Middle frontal gyrus (tissue), 1 donor: Measurements from ENCODE around the gene TMEM121.

Experiments used
- DNase-seq: peaks from one replicate; pipeline ENCODE4 v3.0.0-alpha.2; 2015; ENCODE audit warnings: low spot score; ENCODE audit errors: extremely low spot score

Gene TMEM121

DNA sequence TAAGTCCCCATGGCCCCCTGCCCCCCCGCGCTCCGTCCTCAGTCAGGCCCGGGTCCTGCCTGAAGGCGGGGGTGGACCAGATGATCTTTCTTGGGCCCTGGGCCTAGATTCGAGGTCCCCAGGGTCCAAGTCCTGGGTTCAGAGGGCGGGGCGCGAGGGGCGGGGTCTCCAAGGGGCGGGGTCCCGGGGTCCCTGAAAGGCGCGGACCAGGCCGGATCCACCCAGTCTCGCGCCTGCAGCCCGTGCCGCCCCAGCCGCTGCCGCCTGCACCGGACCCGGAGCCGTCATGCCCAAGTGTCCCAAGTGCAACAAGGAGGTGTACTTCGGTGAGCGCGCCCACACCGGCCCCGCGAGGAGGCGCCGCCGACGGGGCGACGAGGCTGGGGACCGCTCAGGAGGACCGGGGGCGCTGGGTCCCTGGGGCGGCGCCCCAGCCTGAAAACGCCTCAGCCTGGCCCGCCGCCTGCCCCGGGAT is 39.4 kb upstream of the TMEM121 start:
- no peak for DNase-seq

DNA sequence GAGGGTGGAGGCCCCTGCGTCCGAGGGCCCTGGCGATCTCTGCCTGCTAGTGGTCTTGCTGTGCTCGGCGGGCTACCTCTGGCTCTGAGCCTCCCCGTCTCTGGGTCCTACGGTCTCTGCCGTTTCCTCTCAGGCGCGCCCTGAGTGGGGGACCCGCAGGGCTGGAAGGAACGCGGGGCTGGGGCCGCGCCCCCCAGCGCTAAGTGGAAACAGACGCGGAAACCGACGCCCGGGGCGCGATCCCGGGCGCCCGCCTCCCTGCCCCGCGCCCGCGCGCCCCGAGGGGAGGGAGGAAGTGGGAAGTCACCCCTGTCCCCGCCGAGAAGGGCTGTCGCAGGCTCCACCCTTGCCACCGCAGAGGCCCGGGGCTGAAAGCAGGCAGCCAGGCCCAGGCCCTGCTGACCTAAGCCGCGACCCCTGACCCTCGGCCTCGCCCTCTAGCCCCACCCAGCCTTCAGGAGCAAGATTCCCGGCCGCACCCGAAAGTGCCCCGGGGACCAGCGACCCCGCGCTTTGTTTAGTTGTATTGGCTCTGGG is 38.9 kb upstream of the TMEM121 start:
- DNase-seq: no peak

DNA sequence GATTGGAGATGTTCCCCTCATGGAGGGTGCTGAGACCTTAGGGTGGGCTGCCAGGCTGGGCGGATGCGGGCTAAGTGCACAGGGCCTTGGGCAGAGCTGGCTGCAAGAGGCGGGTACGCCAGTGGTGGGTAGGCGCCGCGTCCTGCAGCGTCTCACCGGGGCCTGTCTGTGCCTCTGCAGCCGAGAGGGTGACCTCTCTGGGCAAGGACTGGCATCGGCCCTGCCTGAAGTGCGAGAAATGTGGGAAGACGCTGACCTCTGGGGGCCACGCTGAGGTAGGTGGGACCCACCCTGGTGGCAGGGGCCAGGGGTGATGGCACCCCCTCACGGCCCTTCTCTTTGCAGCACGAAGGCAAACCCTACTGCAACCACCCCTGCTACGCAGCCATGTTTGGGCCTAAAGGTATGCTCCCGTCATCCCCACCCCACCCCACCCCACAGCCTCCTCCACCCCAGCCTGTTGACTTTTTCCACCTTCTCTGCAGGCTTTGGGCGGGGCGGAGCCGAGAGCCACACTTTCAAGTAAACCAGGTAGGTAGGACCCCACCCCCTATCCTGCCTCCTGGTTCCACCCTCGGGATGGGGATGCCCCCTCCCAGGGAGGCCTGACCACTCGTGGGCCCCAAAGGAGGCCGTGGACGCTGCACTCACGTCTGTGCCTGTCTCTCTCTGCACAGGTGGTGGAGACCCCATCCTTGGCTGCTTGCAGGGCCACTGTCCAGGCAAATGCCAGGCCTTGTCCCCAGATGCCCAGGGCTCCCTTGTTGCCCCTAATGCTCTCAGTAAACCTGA is 38.2 kb upstream of the TMEM121 start:
- DNase-seq: no peak

DNA sequence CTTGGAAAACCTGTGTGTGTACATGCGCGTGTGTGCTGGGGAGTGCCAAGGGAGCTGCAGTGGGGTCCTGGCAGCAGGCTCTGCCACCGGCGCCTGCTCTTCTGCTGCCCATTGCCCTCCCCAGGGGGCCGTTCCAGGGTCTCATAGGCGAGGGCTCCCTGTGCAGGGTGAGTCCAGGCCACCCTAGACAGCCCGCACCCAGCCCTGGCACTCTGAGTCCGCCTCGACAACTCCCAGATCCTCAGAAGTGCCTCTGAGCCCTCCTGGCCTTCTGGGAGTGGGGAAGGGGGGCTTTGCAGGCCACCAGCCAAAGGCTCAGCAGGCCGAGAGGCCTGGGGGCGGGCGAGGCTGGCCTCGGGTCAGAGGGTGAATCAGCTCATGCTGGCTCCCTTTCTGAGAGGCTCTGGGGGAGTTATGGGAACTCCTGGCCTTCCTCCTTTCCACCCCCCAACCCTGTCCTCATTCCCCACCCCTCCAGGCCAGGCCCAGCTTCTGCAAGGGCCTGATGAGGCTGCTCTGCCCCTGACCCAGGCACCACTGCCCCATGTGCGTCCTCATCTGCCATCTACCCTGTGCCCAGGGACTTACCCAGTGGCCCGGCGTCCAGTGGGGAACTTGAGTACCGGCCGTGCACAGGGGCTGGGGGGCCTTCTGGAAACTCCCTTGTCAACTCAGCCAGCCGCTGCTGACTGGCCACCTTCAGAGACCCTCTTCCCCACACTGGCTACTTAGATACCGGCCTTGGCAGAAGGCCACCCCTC is 37.4 kb upstream of the TMEM121 start:
- no peak for DNase-seq

DNA sequence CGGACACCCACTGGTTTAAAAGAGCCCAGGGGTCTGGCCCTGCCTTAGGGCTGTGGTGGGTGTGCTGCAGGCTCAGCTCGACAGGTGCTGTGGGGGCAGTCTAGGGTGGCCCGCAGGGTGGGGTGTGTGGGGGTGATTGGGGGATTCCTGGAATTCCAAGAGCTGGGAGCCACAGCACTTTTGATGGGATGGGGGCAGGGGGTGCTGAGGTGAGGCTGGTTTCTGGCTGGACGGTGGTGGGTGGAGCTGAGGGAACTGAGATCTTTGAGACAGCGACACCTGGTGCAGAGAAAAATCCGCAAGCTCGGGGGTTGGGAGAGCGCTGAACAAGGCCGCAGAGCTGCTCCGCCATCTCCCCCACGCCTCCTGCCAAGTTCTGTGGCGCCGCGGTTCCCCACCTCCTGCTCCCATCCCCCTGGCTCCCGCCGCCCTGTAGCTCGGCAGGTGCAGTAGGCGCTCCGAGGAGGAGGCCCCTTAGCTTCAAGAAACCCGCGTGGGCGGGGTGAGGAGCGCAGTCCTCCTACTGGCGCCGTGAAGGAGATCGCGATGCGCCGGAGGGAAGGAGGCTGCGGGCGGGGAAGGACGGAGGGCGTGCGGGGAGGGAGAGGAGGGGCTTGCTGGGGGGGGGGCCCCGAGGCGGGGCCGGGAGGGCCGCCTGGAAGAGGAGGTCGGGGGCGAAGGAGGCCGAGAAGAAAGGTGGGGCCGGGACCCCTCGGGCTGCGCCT is 36.7 kb upstream of the TMEM121 start:
- DNase-seq: peak; percentile 64

DNA sequence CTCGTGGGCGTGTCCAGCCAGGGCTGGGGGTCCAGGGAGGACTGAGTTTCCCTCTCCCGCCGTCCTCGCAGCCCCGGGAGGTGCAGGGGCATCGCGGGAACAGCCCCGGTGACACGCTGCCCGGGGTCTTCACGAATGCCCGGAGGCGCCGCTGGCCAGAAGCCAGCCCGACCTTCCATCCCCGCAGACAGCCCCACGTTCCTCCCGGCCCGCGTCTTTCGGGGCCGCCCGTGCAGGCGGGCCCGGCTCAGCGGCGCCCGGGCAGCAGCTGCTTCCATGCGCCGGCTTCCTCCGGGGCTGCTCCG is 36.2 kb upstream of the TMEM121 start:
- DNase-seq: no peak

DNA sequence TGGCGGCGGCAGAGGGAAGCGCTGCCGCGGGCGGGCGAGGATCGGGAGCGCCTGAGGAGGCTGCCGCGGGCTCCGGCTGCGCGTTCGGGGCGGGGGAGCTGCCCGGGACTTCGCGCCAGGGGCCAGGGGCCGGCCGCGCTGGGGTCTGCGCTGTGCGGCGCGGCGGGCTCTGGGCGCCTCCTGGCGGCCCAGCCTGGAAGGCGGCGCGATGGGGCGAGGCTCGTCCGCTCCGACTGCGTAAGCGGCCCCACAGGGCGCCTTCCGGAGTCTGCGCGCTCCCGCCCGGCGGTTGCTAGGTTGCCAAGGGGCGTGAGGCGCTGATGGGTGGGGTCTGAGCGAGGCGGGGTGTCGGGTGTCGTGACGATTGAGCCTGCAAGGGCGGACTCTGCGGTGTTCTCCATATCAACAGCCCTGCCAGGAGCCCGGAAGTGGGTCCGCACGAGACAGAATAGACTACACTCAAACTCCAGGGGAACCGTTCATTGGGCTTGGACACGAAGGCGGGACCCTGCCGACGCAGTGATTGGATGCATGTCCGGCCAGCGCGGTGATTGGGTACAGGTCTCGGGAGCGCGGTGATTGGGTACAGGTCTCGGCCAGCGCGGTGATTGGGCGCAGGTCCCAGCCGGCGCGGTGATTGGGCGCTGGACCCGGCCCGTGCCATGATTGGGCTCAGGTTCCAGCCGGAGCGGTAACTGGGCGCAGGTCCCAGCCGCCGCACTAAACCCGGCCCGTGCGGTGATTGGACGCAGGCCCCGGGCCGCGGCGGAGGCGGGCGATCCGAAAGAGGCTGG is 35.6 kb upstream of the TMEM121 start, which contains the start of gene TEDC1:
TSS of gene TEDC1 (plus strand) at position 675 of the 794 bp plus-strand sequence. CDS start 130 bp downstream, outside the sequence.
- peak; percentile 98 for DNase-seq

DNA sequence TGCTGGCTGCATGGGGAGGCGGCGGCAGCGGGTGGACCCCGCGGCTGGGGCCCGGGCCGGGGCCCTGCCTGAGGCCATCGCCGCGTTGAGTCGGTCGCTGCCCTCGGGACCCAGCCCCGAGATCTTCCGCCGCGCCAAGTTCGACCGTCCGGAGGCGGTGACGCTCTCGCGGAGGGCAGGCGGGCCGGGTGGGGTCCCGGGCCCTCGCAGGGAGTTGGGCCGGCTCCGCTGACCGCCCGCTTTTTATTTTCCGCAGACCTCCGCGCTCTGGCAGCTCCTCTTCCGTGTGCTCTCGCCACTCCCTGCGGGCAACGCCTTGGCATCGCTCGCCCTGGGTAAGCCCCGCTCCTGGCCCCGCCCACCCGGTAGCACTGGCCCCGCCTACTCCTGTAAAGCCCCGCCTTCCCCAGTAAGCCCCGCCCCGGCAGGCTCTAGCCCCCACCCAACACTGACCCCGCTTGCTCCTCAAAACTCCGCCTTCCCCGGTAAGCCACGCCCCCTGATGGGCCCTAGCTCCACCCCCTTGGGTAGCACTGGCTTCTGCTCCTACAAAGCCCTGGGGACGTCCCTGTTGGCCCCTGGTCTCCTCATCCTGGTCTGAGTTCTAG is 34.9 kb upstream of the TMEM121 start:
- no peak for DNase-seq

DNA sequence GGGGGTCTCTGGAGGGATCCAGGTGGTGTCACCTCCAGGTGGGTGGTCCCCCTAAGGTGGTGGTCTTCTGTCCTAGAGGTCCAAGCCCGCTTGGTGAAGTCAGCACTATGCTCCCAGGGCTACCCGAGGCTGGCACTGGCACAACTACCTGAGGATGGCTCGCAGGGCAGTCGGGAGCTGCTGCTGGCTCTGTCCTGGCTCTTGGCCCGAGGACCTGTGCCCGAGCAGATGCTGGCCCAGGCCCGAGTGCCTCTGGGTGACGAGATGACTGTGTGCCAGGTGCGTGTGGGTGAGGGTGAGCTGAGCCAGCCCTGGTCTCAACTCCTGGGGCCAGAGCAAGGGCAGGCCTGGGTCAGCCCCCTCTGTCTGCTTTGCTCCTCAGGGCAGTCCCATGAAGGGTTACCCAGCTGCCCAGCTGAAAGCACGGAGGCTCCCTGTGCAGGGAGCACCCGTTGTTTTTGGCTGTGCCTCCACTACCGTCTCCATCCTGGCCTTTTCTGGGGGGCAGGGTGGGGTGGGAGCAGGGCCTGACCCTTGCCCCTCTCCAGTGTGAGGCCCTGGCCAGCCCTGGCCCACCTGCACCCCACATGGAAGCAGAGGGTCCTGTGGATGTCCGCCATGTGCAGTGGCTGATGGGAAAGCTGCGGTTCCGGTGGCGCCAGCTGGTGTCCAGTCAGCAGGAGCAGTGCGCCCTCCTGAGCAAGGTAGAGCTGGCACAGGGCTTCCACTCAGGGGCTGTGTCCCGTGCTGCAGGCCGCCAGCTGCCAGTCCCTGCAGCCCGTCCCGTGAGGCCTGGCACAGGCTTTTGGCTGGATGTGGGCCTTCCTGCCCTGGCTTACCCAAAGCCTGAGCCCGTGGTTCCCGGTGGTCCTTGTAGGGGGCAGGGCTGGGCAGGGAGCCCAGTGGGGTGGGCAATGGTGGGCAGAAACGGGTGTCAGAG is 34.1 kb upstream of the TMEM121 start:
- DNase-seq: no peak

DNA sequence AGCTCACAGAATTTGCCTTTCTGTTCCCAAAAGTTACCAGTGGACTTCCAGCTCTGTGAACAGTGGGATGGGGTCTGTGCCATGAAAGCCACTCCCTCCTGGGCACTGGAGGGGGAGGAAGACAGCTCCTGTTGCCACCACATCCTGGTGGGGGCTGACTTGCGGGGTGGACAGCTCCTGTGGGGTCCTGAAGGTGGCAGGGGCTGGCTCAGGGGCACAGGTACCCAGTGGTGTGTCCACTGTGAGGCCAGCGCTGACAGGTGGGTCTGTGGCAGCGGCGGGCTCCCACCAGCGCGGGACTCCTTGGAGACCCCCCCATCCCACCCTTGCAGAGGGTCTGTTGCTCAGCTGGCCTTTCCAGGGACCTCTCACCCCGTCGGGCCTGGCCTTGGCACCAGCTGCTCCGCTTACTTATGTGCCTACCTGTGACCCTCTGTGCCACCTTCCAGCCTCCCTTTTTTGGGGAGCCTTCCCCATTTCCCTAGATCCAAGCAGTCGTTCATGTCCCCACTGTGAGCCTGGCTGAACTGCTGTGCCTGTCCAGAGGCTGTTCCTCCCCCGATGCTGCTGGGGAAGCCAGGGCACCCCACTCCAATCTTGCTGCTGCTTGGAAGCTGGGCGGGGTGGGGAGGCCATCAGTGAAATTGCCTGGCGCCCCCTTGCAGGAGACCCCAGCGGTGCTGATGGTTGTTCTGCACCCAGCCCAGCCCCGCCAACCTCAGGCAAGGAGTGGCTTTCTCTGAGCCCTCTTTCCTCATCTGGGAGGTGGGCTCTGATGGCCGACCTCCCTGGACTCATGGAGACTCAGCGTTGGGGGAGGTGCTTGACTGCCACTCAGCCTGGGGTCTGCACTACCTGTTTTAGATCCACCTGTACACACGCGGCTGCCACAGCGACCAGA is 33.2 kb upstream of the TMEM121 start:
- DNase-seq: no peak

DNA sequence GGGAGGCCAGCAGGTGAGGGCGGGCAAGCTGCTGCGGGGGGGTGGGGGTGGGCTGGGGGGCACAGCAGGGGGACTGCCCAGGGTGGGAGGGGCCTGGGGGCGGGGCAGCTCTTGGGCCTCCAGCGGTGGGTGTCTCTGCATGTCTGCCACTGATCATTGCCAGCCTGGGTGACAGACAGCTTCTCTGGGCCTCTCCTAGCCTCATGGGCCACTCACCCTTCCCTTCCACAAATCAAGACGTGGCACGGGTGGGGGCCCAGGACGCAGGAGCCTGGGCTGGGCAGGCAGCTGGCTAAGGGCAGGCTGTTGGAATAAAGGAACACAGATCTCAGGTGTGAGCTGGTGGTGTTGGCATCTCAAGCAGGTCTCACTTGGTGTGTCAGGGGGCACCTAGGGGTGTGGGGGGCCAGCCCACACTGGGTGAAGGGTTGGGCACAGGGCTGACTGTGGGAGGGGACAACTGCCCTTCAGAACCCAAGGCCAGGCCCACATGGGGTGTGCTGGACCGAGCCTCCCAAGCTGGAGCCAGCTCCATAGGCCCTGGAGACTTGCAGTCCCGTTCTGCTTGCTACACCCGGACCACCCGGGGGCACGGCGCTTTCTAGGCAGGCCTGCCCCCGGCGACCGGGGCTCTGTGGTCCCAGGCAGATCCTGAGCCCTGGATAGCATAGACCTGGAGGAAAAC is 32.3 kb upstream of the TMEM121 start:
- no peak for DNase-seq

DNA sequence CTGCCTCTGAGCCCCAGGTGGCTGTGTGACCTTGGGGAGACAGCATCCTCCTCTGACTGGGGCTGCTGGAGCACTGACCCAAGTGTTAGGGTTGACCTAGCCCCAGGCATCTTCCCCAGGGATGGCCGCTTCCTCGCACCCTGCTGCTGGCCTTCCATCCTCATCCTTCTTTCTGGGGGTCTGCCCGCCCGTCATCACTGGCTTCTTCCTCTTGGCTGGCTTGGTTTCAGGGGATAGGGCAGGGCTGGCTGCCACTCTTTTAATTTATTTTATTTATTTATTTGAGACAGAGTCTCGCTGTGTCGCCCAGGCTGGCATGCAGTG is 31.8 kb upstream of the TMEM121 start:
- DNase-seq: no peak

DNA sequence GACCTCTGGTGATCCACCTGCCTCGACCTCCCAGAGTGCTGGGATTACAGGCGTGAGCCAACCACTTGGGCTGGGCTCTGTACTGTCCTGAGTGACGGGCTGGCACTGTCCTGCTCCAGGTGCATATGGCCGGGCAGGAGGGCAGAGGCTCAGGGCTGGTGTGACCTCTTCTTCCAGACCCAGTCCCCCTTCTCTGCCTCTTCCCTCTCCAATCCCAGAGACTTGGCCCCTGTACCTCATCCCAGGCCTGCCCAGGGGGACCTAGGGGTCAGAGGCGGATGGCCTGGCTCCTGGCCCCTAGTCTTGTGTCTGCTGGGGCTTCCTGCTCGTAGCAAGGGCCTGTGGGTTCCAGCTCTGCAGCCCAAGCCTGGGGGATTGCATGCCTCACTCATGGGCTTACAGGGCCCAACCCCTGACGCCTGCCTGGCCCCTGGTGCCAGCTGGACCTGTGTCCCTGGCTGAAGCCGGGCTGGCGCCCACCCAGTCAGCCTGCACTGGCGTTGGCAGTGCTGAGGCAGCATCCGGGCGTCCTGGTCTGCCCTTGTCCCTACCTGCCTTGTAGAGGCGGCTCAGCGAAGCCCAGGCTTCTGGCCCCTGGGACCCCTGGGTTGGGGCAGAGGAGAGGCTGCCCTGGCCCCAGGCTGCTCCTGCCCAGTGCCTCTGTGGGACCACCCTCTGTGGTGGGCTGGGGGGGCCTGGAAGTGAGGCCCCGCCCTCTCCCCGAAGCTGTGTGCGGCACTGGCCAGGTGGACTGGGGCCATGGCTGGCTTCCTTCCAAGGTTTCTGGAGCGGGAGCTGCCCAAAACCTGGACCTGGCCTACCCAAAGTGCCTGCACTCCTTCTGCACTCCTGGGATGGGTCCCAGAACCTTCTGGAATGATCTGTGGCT is 31.0 kb upstream of the TMEM121 start:
- DNase-seq: no peak

DNA sequence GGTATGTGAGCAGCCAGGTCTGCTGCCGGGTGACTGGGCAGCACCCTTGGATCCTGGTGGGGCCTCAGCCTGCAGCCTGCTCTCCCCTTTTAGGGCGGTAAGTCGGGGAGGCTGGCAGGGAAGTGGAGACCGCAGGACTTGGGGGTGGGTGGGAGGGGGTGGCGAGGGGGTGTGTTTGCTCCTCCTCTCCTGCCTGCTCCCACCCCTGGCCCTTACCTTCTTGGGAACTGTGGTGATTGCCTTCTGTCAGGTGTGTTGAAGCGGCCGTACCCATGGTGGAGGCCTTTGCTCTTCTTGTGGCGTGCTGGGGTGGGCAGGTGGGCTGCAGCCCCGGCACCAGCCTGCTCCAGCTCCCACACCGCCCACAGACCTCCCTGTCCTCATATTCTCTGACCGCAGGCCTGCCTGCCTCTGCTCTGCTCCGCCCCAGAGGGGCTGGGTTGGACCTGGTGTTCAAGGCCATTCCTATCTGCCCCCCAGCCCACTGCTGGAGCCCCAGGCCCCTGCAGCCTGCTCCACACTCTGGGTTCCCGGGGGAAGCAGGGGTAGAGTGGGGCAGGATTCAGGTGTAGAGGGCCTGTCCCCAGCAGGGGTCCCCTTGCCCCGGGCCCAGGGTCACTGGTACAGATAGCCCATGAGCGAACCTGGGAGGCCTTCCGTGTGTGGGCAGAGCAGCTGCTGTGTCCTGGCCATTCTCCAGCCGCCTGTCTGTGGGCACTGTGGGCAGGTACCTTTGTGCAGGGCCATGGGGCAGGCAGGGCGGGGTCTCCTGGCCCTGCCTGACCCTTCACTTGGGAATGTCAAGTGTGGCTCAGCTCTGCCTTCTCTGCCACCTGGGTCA is 30.2 kb upstream of the TMEM121 start:
- no peak for DNase-seq

DNA sequence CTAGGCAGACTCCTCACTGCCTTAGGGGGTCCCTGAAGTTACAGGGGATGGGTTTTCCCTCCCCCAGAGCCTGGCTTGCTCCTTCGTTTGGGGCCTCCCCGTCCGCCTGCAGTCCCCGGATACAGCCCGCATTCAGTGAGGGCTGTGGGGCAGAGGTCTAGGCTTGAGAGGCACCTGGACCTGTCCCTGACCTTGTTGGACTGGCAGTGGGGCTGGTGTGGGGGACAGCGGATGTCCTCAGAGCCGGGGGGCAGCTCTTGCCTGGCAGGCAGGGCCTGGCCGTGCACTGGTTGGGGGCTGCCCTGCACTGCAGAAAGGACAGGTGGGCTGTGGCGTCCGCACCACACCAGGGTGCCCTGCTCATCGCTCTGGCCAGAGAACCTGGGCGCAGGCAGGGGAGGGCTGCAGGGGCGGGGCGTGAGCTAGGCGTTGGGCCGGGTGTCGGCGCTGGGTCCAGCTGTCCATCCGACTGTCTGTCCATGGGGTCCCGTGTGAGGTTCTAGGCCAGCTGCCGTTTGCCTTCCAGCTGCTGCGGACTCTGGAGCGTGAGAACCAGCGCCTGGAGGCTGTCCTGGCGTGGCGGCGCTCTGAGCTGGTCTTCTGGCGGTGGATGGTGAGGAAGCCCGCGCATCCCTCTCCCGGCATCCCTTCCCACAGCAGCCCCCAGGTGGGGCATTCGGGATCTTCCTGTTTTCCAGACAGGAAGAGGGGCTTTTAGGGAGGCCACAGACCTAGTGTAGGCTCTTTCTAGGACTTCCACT is 29.4 kb upstream of the TMEM121 start:
- no peak for DNase-seq
